Upper lobe of left lung (tissue), 4 donors: ENCODE results near the gene ADAMTSL2.

ENCODE experiments used
- EP300 ChIP-seq, 4 donors: sonication (generic); formaldehyde crosslinking; IDR thresholded peaks; one replicate each; pipeline ENCODE4 v1.5.1; 2017; ENCODE audit warnings: antibody characterized with exemption in 4 of 4, control low read depth in 2 of 4
- TF ChIP-seq, protein P1 (sequence below), 6 experiments: fragments of 450-650 bp in 4 of 6; fragments of 200-600 bp in 2 of 6; sonication (generic) in 2 of 6; IDR thresholded peaks; one replicate each; pipeline ENCODE4 v1.5.1; 2016 to 2019; ENCODE audit warnings: antibody characterized with exemption in 6 of 6

DNA sequence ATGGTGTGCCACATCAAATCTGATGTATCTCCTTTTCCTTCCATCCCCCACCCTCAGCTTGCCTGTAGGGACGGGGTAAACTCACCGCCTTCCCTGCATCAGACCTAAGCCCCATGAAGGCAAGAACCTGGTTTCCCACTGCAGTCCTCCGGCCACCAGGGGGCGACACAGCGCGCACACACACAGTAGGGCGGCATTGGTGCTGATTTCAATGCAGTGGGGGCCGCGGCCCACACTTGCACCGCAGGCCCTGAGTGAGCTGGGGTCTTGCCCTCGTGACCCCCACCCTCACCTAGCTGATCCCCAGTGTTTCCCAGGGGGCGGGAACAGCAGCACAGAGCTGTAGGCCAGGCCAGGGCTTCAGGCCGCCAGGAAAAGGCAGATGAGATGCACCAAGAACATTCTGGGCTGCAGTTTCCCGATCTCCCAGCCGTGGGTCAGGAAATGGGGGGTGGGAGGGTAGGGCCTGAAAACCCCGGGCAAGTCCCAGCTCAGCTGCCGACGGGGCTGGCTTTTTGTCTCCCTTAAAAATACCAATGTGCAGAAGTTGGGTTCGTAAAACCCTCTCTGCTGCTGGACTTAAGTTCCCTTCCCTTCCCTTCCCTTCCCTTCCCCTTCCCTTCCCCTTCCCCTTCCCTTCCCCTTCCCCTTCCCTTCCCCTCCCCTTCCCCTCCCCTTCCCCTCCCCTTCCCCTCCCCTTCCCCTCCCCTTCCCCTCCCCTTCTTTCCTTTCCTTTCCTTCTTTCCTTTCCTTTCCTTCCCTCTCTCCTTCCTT lies 55.1 kb downstream of the ADAMTSL2 start:
- no peak for TF ChIP-seq EP300 (IDR thresholded peaks at IDR 0.05)
- TF ChIP-seq, protein P1, sequence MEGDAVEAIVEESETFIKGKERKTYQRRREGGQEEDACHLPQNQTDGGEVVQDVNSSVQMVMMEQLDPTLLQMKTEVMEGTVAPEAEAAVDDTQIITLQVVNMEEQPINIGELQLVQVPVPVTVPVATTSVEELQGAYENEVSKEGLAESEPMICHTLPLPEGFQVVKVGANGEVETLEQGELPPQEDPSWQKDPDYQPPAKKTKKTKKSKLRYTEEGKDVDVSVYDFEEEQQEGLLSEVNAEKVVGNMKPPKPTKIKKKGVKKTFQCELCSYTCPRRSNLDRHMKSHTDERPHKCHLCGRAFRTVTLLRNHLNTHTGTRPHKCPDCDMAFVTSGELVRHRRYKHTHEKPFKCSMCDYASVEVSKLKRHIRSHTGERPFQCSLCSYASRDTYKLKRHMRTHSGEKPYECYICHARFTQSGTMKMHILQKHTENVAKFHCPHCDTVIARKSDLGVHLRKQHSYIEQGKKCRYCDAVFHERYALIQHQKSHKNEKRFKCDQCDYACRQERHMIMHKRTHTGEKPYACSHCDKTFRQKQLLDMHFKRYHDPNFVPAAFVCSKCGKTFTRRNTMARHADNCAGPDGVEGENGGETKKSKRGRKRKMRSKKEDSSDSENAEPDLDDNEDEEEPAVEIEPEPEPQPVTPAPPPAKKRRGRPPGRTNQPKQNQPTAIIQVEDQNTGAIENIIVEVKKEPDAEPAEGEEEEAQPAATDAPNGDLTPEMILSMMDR (IDR thresholded peaks at IDR 0.05), result peak; percentile 16 to 64 (median 44)
